Peyer's patch (tissue), 4 donors: ENCODE data around the gene TRMT44. TPM values are rescaled to one million over a fixed set of nuclear protein-coding genes. Genes with fewer than 3 reads are reported as not detected.
A peak's percentile ranks its signal among the peaks of the same experiment; 100 is the strongest.

ENCODE experiments used
- DNase-seq, 3 donors: peaks; one replicate each; pipeline ENCODE4 v3.0.0-alpha.2; 2017 to 2019
- H3K27ac ChIP-seq, 4 donors: fragments of 200-600 bp; sonication (generic); one replicate each; pipeline ENCODE4 v1.5.1; 2016 to 2019
- H3K27me3 ChIP-seq, 2 donors: fragments of 200-600 bp; sonication (generic); one replicate each; pipeline ENCODE4 v1.5.1; 2019
- H3K36me3 ChIP-seq, 3 donors: fragments of 200-600 bp; sonication (generic); one replicate each; pipeline ENCODE4 v1.5.1; 2016 to 2019
- H3K4me1 ChIP-seq, 4 donors: fragments of 200-600 bp; sonication (generic); one replicate each; pipeline ENCODE4 v1.5.1; 2016 to 2019
- H3K4me3 ChIP-seq, 4 donors: fragments of 200-600 bp; sonication (generic); 1 replicate in 3 of 4; 2 replicates in 1 of 4; pipeline ENCODE4 v1.5.1; 2016 to 2019; ENCODE audit warnings: mild to moderate bottlenecking in 1 of 4
- H3K9me3 ChIP-seq, 4 donors: fragments of 200-600 bp; sonication (generic); one replicate each; pipeline ENCODE4 v1.5.1; 2016 to 2019; ENCODE audit warnings: mild to moderate bottlenecking in 1 of 4
- CTCF ChIP-seq, 6 experiments: fragments of 450-650 bp in 4 of 6; fragments of 200-600 bp in 2 of 6; sonication (generic) in 1 of 6; IDR thresholded peaks; one replicate each; pipeline ENCODE4 v1.5.1; 2017 to 2019; ENCODE audit warnings: antibody characterized with exemption in 6 of 6, mild to moderate bottlenecking in 3 of 6, moderate library complexity in 1 of 6
- POLR2A ChIP-seq, 2 donors: fragments of 450-650 bp; IDR thresholded peaks; one replicate each; pipeline ENCODE4 v1.5.1; 2017; ENCODE audit warnings: antibody characterized with exemption in 2 of 2, mild to moderate bottlenecking in 2 of 2, moderate library complexity in 2 of 2
- total RNA-seq, 4 donors: library from RNA; depleted of rRNA; stranded (reverse); fragments of >200 nt; gene quantifications; one replicate each; pipeline ENCODE4 v1.1.0, GENCODE V29; 2016

The TRMT44 gene
- total RNA-seq, 4 donors from 2014 or later, result 16.8 to 31.6 (median 28.1) TPM

DNA sequence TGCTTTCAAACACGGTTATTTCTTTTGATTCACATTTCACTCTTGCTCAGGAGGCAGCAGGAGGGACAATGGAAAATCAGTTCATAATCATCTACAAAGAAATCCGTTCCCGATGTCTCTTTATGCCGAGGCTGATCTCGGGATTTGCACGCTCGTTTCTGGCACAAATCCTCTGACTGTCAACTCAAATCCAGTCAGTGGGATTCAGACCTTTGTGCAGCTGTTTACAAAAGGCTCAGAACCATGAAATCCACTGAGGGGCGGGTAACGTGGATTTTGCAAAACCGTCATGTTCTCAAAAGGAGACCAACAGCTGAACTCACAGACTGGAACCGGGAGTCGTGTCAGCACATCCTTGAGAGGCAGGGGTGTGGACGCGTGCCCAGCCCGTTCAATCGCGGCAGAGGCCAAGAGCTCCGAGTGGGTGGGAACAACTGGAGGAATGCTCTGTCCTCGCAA is 46.5 kb upstream of the TRMT44 start:
- H3K27me3 ChIP-seq, result no peaks in the 10 kb centered on the region
- peaks cover 0 to 27% (median 0%) of the 10 kb centered on the region in 3 donors for H3K36me3 ChIP-seq
- no peak overlapping the region for H3K4me3 ChIP-seq
- H3K4me1 ChIP-seq, result peaks cover 0 to 5% (median 0%) of the 10 kb centered on the region in 4 donors
- DNase-seq, result peak in 1 of 3 donors; percentile 71
- peak overlapping the region; percentile 40 to 50 (median 49) for H3K27ac ChIP-seq
- no peaks in the 10 kb centered on the region for H3K9me3 ChIP-seq
- no peak for TF ChIP-seq POLR2A (IDR thresholded peaks at IDR 0.05)

DNA sequence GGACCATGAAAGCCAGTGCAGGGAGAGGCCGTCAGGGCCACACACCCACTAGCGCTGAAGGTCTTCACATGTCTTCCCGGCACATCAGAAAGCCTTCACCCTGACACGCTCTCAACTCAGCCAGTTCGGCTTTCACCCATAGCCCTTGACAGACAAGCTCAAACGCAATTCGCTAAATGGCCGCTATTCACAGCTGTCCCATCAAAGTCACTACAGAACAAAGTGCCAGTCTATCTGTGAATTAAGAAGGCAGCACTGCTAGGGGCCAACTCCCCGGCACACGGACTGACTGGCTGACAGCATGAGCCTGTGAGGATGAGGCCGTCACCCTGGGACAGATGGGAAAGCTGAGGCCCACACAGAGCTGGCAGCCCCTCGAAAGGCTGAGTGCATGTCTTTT is 45.8 kb upstream of the TRMT44 start:
- Histone ChIP-seq H3K4me3 (no peak overlapping the region), H3K27ac (peak overlapping the region; percentile 36 to 50 (median 49)), H3K27me3 (no peaks in the 10 kb centered on the region), H3K36me3 (peaks cover 0 to 26% (median 0%) of the 10 kb centered on the region in 3 donors), H3K9me3 (no peaks in the 10 kb centered on the region), H3K4me1 (peaks cover 0 to 5% (median 0%) of the 10 kb centered on the region in 4 donors)
- TF ChIP-seq POLR2A (IDR thresholded peaks at IDR 0.05), result no peak
- TF ChIP-seq CTCF (IDR thresholded peaks at IDR 0.05), result no peak
- DNase-seq, result no peak

GRCh38 chr4:8395504-8396296 is 44.9 kb upstream of the TRMT44 start:
- TF ChIP-seq POLR2A (IDR thresholded peaks at IDR 0.05) (no peak), CTCF (IDR thresholded peaks at IDR 0.05) (no peak)

DNA sequence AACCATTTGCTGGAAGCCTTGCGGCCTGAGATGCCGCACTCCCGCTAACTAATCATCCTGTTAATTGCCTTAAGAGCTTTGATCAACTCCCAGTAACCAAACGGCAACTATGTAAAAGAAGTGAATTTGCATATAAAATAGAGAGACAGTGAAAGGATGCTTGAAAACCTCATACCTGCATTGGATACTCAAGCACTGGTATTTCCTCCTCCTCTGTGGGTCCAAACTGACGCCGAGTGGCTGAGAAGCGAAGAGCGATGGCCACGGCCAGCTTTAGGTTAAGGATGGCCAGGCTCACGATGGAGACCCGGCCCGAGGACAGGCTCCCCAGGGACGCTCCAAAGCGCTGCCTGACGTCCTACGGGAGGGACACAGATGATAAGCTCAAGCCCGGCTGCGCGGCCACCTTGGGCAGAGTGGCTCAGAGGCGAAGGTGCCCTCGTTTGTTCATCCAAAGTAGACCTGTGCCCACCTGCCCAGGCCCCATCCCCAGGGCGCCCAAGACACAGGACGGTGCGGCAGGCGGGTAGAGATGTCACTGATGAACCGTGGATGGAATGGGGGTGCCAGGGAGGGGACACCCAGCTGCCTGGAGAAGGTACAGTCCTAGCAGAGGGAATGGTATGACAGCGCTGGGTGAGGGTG is 43.7 kb upstream of the TRMT44 start:
- Histone ChIP-seq H3K27me3 (no peaks in the 10 kb centered on the region), H3K9me3 (no peaks in the 10 kb centered on the region), H3K4me3 (no peak overlapping the region), H3K27ac (no peak overlapping the region), H3K36me3 (peaks cover 0 to 22% (median 0%) of the 10 kb centered on the region in 3 donors), H3K4me1 (peaks cover 0 to 5% (median 0%) of the 10 kb centered on the region in 4 donors)
- no peak for DNase-seq
- TF ChIP-seq POLR2A (IDR thresholded peaks at IDR 0.05), result no peak
- TF ChIP-seq CTCF (IDR thresholded peaks at IDR 0.05), result no peak

More at GRCh38 chr4:8395504-8396296, 44.9 kb upstream of the TRMT44 start:
- DNase-seq, result no peak
- Histone ChIP-seq H3K27me3 (no peaks in the 10 kb centered on the region), H3K4me3 (no peak overlapping the region), H3K4me1 (peaks cover 0 to 5% (median 0%) of the 10 kb centered on the region in 4 donors), H3K27ac (no peak overlapping the region), H3K36me3 (peaks cover 0 to 26% (median 0%) of the 10 kb centered on the region in 3 donors), H3K9me3 (no peaks in the 10 kb centered on the region)

DNA sequence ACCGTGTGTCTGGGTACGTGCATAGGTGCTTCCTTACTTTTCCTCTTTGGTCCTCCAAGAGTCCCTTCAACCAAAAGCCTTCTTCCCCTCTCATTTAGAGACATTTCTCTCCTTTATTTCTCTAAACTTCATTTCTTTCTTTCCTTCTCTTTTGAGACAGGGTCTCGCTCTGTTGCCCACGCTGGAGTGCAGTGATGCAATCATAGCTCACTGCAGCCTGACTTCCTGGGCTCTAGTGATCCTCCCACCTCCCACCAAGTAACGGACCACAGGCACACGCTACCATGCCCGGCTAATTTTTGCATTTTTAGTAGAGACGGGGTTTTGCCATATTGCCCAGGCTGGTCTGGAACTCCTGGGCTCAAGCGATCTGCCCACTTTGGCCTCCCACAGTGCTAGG is 42.2 kb upstream of the TRMT44 start:
- Histone ChIP-seq H3K4me1 (no peaks in the 10 kb centered on the region), H3K9me3 (no peaks in the 10 kb centered on the region), H3K36me3 (peaks cover 0 to 17% (median 0%) of the 10 kb centered on the region in 3 donors), H3K27ac (no peak overlapping the region), H3K27me3 (no peaks in the 10 kb centered on the region), H3K4me3 (no peak overlapping the region)
- no peak for DNase-seq
- no peak for TF ChIP-seq CTCF (IDR thresholded peaks at IDR 0.05)
- no peak for TF ChIP-seq POLR2A (IDR thresholded peaks at IDR 0.05)

- no peaks in the 10 kb centered on the region for H3K27me3 ChIP-seq
- H3K27ac ChIP-seq, result no peak overlapping the region
- H3K9me3 ChIP-seq, result no peaks in the 10 kb centered on the region
- no peak for TF ChIP-seq CTCF (IDR thresholded peaks at IDR 0.05)
- no peak for TF ChIP-seq POLR2A (IDR thresholded peaks at IDR 0.05)
- H3K4me3 ChIP-seq, result no peak overlapping the region
- no peaks in the 10 kb centered on the region for H3K4me1 ChIP-seq
- DNase-seq, result no peak
- H3K36me3 ChIP-seq, result peaks cover 0 to 23% (median 0%) of the 10 kb centered on the region in 3 donors
Measured at GRCh38 chr4:8399298-8399697, 41.3 kb upstream of the TRMT44 start.
